Fibroblast of lung (primary cell): ENCODE results near the gene AADACL3.

Experiments
- CTCF ChIP-seq, 2 donors: IDR thresholded peaks in 1 of 2; conservative IDR thresholded peaks in 1 of 2; 1 replicate in 1 of 2; 2 replicates in 1 of 2; pipeline ENCODE4 v1.5.1; 2011 to 2012; ENCODE audit warnings: low read length in 2 of 2, control low read depth in 1 of 2, inconsistent platforms in 1 of 2, low read depth in 1 of 2, mild to moderate bottlenecking in 1 of 2
- EZH2 ChIP-seq: IDR thresholded peaks from 2 replicates; pipeline ENCODE4 v1.5.1; 2012; ENCODE audit warnings: low read length, control low read depth, mild to moderate bottlenecking; ENCODE audit errors: missing control alignments

- no peak for TF ChIP-seq CTCF (conservative IDR thresholded peaks at IDR 0.05 in 1 of 2, IDR thresholded peaks at IDR 0.05 in 1 of 2; ENCODE audit: low read depth in 1 of 2, low read length in 2 of 2)
- TF ChIP-seq EZH2, result no peak
Observed at GRCh38 chr1:12717301-12717838, 1.5 kb downstream of the AADACL3 start.
